GM18505 (cell line): ENCODE results near the gene CRTC3.
"Not testable (repeated sequence)": the region's sequence is repeated elsewhere in the genome, so short reads cannot be mapped to it uniquely, and the experiment has no call there.

ENCODE experiments used
- ATAC-seq: cut with Tn5 transposase; IDR thresholded peaks from one replicate; pipeline ENCODE4 v1.9.1; 2021; ENCODE audit not compliant: unreplicated experiment
- POLR2A ChIP-seq: IDR thresholded peaks from 4 replicates; pipeline ENCODE4 v1.6.1; 2011; ENCODE audit warnings: borderline replicate concordance; ENCODE audit not compliant: insufficient read depth, insufficient read length; ENCODE audit errors: extremely low read depth

CRTC3 gene

DNA sequence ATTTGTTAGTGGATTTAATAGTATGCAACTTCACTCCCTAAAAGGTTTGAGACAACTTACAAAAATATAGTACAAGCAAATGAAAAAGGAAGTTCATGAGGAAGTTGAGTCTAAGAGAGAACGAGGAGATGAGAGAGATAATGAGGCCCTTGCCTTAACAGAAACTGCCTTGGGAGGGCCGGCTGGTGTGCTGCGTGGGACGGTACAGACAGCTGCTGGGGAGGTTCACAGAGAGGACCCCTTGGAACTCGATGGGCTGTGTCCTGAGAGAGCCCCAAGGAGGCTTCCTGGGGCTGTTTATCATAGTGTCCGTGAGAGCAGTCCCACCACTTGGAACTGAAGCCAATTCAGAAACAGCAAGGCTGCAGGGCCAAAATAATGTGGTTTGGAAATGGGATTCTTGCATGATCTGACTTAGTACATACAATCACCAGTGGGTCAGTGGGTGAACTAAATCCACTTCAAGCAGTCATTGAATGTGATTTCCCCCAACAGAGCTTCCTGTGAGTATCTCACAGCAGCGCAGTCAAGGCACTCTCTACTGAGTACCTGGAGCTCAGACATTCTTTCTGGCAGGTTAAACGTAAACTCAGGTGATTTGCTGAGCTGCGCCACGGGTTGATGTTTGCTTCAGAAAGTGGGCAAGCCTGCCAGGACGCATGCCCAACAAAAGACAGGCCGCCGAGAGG lies 90.8 kb downstream of the CRTC3 start:
- no peak for ATAC-seq
- TF ChIP-seq POLR2A, result no peak

DNA sequence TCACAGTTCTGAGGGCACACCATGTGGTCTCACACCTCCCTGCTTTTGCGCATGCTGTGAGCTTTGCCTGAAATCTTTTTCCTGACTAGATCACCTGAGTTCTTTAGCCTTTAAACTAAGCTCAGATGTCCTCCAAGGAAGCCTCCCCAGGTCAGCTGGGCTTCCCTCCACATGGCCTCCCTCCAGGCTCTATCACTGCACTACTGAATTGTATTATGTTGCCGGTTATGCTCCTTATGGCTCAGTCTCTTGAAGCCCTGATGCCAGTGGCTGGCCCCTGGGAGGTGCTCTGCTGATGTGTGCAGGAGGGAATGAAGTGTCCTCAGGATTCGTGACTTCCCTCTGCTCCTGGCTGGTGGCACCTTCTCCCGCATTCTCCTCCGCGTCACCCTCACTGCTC lies 94.1 kb downstream of the CRTC3 start:
- ATAC-seq, result no peak

DNA sequence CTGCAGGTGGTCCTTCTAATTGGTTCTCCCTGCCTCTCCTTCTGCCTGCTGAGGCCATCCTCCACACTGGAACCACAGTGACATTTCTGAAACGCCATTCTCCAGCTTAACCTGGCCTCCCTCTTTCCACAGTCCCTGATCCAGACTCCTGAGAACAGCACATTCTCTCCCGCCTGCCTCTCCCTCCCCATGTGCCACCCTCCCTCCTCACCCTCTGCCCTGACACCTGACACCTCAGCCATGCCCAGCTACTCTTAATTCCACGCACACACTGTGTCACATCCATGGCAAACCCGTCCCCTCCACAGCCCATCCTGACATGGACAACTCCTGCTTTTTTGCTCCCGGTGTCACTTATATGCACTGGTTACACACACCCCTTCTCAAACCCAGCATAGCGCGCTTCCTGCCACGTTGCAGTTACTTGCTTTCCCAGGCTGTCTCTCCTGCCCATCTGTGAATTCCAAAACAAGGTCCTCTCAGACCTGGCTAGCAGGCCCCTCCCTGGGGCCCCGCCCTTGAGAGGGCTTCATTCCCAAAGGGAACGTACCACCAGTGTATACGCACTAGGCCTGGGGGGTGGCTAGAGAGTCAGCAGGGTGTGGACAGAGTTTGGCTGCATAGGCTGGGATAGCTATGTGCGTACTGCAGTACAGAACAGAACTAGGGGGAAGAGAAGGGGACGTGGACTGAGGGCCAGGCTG lies 94.7 kb downstream of the CRTC3 start:
- ATAC-seq, result no peak
- no peak for TF ChIP-seq POLR2A

More for the DNA sequence above, 94.1 kb downstream of the CRTC3 start:
- no peak for TF ChIP-seq POLR2A

DNA sequence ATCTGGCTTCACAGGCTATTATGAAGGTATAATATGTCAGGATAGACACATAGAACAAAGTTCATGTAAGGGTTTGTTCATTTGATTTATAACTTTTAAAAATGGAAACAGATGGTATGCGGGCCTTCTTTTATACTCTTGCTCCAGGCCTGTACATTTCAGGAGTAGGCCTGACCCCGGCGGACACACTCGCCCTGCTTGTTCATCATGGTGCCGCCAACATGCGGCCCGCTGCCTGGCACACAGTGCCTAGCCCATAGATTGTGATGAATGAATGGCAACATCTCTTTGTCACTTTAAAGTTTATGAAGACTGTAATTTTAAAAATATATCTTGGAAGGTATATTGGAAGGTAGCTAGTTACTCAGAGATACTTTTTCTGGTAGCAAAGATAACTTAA lies 95.3 kb downstream of the CRTC3 start:
- no peak for ATAC-seq
- no peak for TF ChIP-seq POLR2A

DNA sequence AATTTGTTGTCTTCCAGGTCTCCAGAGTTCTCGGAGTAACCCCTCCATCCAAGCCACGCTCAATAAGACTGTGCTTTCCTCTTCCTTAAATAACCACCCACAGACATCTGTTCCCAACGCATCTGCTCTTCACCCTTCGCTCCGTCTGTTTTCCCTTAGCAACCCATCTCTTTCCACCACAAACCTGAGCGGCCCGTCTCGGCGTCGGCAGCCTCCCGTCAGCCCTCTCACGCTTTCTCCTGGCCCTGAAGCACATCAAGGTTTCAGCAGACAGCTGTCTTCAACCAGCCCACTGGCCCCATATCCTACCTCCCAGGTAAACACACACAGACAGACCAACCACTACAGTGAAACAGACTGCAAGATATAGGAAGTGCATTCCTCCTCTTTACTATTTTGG lies 99.5 kb downstream of the CRTC3 start:
- no peak for TF ChIP-seq POLR2A
- no peak for ATAC-seq

DNA sequence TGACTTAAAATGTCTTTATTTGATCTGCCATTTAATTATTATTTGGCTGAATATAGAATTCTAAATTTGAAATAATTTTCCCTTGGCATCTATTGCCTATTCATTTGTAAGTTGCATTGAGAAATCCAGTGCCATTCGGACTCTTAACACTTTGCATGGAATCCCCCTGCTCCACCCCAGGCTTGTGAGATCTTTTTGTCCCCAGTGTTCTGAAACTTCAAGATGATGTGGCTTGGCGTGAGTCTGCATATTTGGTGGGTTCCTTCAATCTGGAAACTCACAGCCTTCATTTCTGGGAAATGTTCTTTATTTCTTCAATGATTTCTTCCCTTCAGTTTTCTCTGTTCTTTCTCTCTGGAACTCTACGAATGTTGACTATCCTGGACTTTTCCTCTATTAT lies 103.6 kb downstream of the CRTC3 start:
- no peak for ATAC-seq
- no peak for TF ChIP-seq POLR2A

DNA sequence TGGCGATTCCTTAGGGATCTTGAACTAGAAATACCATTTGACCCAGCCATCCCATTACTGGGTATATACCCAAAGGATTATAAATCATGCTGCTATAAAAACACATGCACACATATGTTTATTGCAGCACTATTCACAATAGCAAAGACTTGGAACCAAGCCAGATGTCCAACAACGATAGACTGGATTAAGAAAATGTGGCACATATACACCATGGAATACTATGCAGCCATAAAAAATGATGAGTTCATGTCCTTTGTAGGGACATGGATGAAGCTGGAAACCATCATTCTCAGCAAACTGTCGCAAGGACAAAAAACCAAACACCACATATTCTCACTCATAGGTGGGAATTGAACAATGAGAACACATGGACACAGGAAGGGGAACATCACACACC lies 107.3 kb downstream of the CRTC3 start:
- ATAC-seq, result not testable (repeated sequence)

DNA sequence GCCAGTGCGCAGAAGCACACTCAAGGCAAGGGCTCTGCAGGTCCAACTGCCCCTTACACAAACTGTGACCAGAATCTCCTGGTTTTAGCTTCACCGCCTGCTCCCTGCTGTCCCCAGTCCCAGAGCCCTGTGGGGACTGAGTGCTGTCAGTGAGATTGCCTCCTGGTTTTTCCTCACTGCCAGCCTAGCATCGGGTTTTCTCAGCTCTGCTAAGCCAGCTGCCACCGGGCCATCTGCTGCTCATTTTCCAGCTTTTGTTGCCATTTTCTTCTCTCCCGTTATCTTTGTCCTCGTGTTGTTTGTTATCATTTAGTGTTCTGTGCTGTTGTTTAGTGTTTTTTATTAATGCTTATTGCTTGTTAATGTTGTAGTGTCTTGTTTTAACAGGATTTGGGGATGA lies 108.0 kb downstream of the CRTC3 start:
- TF ChIP-seq POLR2A, result no peak
- ATAC-seq, result no peak

DNA sequence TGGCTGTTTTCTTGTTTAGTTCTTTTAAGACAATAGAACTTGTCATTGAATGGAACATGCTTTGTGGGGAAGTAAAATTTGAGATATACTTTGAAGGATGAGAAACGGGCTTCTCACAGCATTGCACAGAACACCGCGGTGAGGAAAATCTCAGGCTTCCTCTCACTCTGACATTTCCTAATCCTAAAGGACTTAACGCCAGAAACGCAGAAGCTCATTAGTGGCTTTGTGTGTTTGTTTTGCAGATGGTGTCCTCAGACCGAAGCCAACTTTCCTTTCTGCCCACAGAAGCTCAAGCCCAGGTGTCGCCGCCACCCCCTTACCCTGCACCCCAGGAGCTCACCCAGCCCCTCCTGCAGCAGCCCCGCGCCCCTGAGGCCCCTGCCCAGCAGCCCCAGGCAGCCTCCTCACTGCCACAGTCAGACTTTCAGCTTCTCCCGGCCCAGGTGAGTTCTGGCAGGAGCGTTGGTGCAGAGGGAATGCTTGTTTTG lies 108.5 kb downstream of the CRTC3 start:
- ATAC-seq, result no peak
- no peak for TF ChIP-seq POLR2A

DNA sequence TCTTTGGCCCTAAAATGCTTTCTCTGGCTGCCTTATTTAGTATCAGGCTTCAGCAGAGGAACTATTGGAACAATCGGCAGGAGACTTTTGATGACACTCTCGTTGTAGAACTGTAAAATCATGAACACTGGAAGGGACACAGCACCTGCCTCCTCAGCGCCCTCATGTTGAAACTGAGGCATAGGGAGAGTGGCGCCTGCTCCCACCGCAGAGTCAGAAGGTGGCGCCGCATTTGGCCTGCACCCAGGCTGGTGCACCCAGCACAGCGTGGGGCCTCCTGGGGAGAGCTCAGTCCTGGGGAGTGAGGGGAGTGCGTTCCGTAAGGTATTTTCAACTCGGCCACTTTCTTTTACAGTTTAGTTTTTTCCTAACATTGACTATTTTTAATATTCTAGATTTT lies 109.2 kb downstream of the CRTC3 start:
- ATAC-seq, result no peak
- no peak for TF ChIP-seq POLR2A

DNA sequence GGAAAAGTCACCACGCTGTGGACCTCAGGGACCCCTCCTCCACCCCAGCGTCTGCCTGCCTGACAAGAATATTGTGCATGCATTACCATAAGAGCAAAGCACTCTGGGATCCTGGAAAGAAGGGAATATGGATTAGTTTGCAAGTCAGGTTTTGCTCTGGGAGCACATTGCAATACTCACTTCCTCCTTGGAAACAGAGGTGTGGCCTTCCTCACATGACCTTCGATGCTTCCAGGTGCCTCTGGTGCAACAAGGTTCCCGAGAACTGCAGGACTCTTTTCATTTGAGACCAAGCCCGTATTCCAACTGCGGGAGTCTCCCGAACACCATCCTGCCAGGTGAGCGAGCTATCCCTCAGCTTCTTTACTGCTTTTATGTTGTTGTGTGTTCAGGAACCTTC lies 111.1 kb downstream of the CRTC3 start:
- ATAC-seq, result no peak
- TF ChIP-seq POLR2A, result no peak

DNA sequence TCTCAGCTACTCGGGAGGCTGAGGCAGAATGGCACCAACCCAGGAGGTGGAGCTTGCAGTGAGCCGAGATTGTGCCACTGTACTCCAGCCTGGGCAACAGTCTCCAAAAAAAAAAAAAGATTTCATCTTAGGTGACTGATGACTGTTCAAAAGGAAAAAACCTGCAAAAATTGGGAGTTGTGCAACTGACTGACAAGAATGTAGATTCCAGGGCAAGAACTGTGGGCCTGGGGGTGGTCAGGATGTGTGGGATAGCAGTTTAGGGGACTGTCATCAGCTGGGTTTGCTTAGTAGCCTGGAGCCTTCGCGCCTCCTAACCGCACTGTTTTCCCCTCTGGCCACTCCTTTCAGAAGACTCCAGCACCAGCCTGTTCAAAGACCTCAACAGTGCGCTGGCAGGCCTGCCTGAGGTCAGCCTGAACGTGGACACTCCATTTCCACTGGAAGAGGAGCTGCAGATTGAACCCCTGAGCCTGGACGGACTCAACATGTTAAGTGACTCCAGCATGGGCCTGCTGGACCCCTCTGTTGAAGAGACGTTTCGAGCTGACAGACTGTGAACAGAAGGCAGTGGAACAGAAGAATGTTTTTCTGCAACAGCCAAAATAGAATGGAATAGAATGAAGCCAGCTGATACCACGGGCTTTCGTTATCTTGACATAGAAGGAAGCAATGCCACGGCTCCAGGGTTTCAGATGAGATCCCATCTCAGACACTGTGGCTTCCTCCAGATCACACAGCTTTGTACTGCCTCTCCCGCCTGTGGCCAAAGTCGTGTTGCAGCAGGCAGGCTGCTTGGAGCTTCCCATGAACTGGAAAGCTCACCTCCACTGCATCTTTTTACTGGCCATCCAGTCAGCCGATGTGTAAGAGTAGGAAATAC lies 112.1 kb downstream of the CRTC3 start:
- no peak for TF ChIP-seq POLR2A
- ATAC-seq, result no peak

DNA sequence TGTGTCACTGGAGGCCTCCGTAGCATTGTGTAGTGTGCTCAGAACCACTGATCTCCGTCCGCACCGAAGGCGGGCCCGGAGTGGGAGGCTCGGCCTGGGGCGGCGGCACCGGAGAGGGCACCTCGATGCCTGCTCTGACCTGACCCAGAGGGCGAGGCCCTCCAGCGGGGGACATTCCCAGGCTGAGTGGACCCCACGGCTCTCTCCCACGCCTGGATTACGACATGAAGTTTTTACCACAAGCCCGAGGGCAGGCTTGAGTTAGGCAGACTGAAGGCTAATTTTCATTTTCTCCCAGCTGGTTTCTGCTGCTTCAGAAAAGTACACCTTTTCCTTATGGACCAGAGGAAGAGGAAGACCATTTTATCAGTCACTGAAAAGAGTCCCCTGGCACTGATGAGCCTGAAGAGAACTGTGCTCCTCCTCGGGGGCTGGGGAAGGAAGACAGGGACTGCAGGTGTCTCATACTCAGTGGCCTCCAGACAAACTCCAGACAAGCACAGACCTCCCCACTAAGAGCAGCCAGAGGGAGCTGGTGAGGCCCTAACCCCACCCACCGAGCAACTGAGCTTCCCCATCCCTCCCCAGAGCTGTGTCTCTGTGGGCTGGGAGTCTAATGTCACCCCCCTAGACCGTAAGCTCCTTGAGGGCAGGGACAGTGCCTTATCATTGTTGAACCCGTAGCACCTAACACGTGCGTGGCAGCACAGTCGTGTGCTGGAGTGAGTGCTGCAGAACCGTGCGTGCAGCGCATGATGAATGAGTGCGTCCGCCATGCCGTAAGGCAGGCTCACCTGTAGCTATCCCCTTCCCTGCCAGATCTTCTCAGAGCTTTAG lies 113.0 kb downstream of the CRTC3 start:
- TF ChIP-seq POLR2A, result no peak
- ATAC-seq, result no peak
